Hematopoietic multipotent progenitor cell treated with erythropoietin and hydrocortisone succinate and interleukin-3 and kit ligand, for 6 days (in vitro differentiated cells): ENCODE results near the gene LINGO3.

ENCODE experiments used
- DNase-seq: peaks from one replicate; pipeline ENCODE4 v3.0.0-alpha.2; 2015

The LINGO3 gene

GRCh38 chr19:2338751-2339643, 31.0 kb upstream of the LINGO3 start:
- DNase-seq: no peak

- DNase-seq: no peak
Observed at GRCh38 chr19:2338055-2338615, 30.2 kb upstream of the LINGO3 start.

GRCh38 chr19:2337329-2337707, 29.4 kb upstream of the LINGO3 start:
- peak; percentile 61 for DNase-seq

- no peak for DNase-seq
Observed at GRCh38 chr19:2336528-2337328, 28.8 kb upstream of the LINGO3 start.

DNA sequence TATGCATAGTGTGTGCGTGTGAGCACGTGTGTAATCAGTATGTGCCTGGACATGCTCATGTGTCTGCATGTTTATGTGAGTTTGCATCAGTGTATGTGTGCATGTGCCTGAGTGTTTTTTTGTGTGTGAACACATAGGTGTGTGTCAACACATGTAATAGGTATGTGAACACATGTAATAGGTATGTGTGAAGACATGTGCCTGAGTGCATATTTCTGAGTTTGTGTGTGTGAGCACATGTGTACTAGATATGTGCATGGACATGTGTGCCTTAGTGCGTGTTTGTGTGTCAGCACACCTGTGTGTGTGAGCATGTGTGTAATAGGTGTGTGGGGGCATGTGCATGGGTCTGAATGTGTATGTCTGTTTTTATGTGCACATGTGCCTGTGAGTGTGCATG, 27.9 kb upstream of the LINGO3 start:
- no peak for DNase-seq

GRCh38 chr19:2334986-2335846, 27.3 kb upstream of the LINGO3 start:
- DNase-seq: no peak

- no peak for DNase-seq
Observed at GRCh38 chr19:2334426-2334825, 26.5 kb upstream of the LINGO3 start.

- DNase-seq: no peak
Observed at GRCh38 chr19:2333807-2334211, 25.9 kb upstream of the LINGO3 start.

- no peak for DNase-seq
Observed at GRCh38 chr19:2333027-2333806, 25.3 kb upstream of the LINGO3 start.

- no peak for DNase-seq
Observed at GRCh38 chr19:2332341-2333026, 24.5 kb upstream of the LINGO3 start.

- no peak for DNase-seq
Observed at GRCh38 chr19:2331601-2332246, 23.8 kb upstream of the LINGO3 start.

GRCh38 chr19:2330632-2331284, 22.8 kb upstream of the LINGO3 start:
- DNase-seq: no peak

DNA sequence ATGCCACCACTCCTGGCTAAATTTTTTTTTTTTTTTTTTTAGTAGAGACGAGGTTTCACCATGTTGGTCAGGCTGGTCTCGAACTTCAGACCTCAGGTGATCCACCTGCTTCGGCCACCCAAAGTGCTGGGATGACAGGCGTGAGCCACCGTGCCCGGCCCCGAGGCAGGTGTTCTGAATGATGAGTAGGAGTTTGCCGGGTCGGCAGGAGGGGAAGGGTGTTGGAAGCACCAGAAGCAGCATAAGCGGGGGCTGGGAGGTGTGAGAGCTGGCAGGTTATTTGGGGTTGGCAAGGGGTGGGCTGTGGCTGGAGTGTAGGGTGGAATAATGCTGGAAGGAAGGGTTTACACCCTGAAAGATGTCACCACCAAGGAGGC, 22.3 kb upstream of the LINGO3 start:
- DNase-seq: no peak

- no peak for DNase-seq
Observed at GRCh38 chr19:2329501-2329916, 21.6 kb upstream of the LINGO3 start.

GRCh38 chr19:2329149-2329478, 21.2 kb upstream of the LINGO3 start:
- no peak for DNase-seq

DNA sequence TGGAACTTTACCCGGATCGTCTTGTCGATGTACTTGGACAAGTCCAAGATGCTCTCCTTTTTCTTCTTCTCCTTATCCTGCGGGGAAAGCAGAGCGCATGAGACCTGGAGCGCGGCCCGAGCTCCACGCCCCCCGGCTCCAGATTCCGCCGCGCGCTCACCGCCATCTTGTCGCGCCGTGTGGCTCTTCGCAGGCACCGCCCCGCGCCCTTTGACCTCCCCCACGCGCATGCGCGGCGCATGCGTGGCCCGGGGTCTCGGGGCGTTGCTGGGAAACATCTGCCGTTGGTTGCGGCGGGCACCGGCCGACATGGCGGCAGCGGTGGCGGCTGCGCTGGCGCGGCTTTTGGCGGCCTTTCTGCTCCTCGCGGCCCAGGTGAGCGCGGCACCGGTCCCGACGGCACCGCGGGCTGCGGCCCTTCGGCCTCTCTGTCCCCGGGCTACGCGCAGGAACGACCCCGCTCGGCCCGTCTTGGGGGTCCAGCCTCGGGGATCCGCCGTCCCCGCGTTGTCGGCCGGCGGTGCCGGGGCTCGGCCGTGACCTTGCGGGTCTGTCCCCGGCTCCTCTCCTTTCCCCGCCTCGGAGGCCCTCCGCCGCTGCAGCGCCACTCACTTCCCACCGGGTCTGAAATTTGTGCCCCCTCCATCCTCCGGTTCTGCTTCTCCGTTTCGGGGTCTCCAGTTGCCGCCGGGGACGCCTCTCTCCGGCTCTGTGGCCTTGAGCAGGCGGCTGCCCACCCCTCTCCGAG, 20.6 kb upstream of the LINGO3 start, which contains the start of the genes LSM7 and SPPL2B:
LSM7 (minus strand) TSS at position 186 of the 748 bp plus-strand sequence; CDS start at position 166, 20 bp downstream.
SPPL2B (plus strand) TSS at position 284 of the 748 bp plus-strand sequence; CDS start at position 310, 26 bp downstream.
- DNase-seq: peak; percentile 94

- DNase-seq: peak; percentile 93
Observed at GRCh38 chr19:2327773-2328400, 19.9 kb upstream of the LINGO3 start.

DNA sequence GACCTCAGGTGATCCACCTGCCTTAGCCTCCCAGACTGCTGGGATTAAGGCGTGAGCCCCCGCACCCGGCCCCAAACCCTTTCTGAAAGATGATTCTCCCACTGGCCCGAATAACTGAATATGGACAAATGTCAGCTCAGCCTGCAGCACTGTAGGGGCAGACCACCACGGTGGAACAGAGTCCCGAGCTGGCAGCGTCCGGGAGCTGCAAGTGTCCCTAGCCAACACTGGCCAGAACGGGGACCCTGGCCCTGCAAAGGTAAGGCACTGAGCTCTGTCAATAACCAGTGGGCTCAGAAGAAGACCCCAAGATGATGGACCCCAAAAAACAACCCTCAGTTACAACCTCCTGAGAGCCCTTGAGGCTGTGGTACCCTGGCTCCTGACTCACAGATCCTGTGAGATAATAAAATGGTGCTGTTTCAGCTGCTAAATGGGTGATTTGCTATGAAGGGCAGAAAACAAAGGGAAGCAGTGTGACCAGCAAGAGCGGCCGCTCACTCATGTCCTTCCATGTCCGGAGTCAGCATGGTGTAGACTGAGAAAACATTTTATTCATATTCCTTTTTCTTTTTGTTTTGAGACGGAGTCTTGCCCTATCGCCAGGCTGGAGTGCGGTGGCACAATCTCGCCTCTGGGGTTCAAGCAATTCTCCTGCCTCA, 18.9 kb upstream of the LINGO3 start:
- no peak for DNase-seq
